Prostate gland (tissue), 2 donors: ENCODE data around the gene MIF. TPM values are rescaled to one million over a fixed set of nuclear protein-coding genes. Genes with fewer than 3 reads are reported as not detected.
"Not testable (repeated sequence)": the region's sequence is repeated elsewhere in the genome, so short reads cannot be mapped to it uniquely, and the experiment has no call there.

Experiments
- DNase-seq: peaks from one replicate; pipeline ENCODE4 v3.0.0-alpha.2; 2019; ENCODE audit warnings: low spot score
- H3K27ac ChIP-seq, 2 donors: fragments of 200-600 bp; sonication (generic); 2 replicates each; pipeline ENCODE4 v1.5.1; 2017 to 2019
- H3K27me3 ChIP-seq: fragments of 200-600 bp; sonication (generic); replicated peaks from 2 replicates; pipeline ENCODE4 v1.5.1; 2019; ENCODE audit not compliant: insufficient read depth
- H3K36me3 ChIP-seq, 2 donors: fragments of 200-600 bp; sonication (generic); 1 replicate in 1 of 2; 2 replicates in 1 of 2; pipeline versions ENCODE4 v1.5.1 to v1.8.1; 2017 to 2019
- H3K4me1 ChIP-seq: fragments of 200-600 bp; sonication (generic); replicated peaks from 2 replicates; pipeline ENCODE4 v1.5.1; 2019
- H3K4me3 ChIP-seq, 2 donors: fragments of 200-600 bp; sonication (generic); 2 replicates each; pipeline ENCODE4 v1.5.1; 2017 to 2019
- H3K9me3 ChIP-seq: fragments of 200-600 bp; sonication (generic); 2 replicates; pipeline ENCODE4 v1.5.1; 2017
- POLR2A ChIP-seq: fragments of 450-650 bp; IDR thresholded peaks from one replicate; pipeline ENCODE4 v1.6.1; 2016; ENCODE audit warnings: antibody characterized with exemption, mild to moderate bottlenecking
- POLR2AphosphoS5 ChIP-seq: sonication (generic); formaldehyde crosslinking; IDR thresholded peaks from one replicate; pipeline ENCODE4 v1.6.1; 2017; ENCODE audit warnings: antibody characterized with exemption
- WGBS: methylation state at CpG from one replicate; pipeline ENCODE4 v1.1.5; 2018; 5-methylcytosine and 5-hydroxymethylcytosine counted together
- intact Hi-C: fragments of 100-400 bp; cut with DNase I; formaldehyde crosslinking; loops from one replicate; pipeline ENCODE4 v1.14.2; 2022
- total RNA-seq, 2 donors: library from RNA; depleted of rRNA; stranded (reverse); fragments of >200 nt; gene quantifications; one replicate each; pipeline ENCODE4 v1.1.0, GENCODE V29; 2016
- TF ChIP-seq, protein P1 (sequence below), 4 experiments: fragments of 200-600 bp in 2 of 4; fragments of 450-650 bp in 2 of 4; sonication (generic) in 2 of 4; IDR thresholded peaks; 1 replicate in 3 of 4; 2 replicates in 1 of 4; pipeline ENCODE4 v1.5.1; 2016 to 2019; ENCODE audit warnings: antibody characterized with exemption in 4 of 4, mild to moderate bottlenecking in 2 of 4, moderate library complexity in 2 of 4

MIF gene
- total RNA-seq, 2 donors from 2014 or later = 501 to 587 TPM

- DNase-seq = peak; percentile 95
- Histone ChIP-seq H3K4me1 (no peaks in the 10 kb centered on the region), H3K27me3 (no peaks in the 10 kb centered on the region), H3K36me3 (no peaks in the 10 kb centered on the region), H3K27ac (peak within 1 kb of the TSS; percentile 87 to 89), H3K4me3 (peak within 1 kb of the TSS; percentile 45 to 51), H3K9me3 (no peaks in the 10 kb centered on the region)
- intact Hi-C loops = loop anchor here (5.0 kb wide), 1 partner anchor 326 kb away; no protein-coding TSS in a partner anchor
- 0% methylated on average over 32 of the region's 60 CpGs for WGBS
- peak; percentile 83 for TF ChIP-seq POLR2A
- TF ChIP-seq, protein P1, sequence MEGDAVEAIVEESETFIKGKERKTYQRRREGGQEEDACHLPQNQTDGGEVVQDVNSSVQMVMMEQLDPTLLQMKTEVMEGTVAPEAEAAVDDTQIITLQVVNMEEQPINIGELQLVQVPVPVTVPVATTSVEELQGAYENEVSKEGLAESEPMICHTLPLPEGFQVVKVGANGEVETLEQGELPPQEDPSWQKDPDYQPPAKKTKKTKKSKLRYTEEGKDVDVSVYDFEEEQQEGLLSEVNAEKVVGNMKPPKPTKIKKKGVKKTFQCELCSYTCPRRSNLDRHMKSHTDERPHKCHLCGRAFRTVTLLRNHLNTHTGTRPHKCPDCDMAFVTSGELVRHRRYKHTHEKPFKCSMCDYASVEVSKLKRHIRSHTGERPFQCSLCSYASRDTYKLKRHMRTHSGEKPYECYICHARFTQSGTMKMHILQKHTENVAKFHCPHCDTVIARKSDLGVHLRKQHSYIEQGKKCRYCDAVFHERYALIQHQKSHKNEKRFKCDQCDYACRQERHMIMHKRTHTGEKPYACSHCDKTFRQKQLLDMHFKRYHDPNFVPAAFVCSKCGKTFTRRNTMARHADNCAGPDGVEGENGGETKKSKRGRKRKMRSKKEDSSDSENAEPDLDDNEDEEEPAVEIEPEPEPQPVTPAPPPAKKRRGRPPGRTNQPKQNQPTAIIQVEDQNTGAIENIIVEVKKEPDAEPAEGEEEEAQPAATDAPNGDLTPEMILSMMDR (IDR thresholded peaks at IDR 0.05) = peak in 3 of 4 experiments; percentile 23 to 55 (median 53)
- peak; percentile 95 for TF ChIP-seq POLR2AphosphoS5
Observed at GRCh38 chr22:23857606-23858483, 36.3 kb upstream of the MIF start, which contains the start of gene SLC2A11. Gene SLC2A11, plus strand, starts transcription at chr22:23857875. Its CDS starts 125 bp downstream, at chr22:23858000.

DNA sequence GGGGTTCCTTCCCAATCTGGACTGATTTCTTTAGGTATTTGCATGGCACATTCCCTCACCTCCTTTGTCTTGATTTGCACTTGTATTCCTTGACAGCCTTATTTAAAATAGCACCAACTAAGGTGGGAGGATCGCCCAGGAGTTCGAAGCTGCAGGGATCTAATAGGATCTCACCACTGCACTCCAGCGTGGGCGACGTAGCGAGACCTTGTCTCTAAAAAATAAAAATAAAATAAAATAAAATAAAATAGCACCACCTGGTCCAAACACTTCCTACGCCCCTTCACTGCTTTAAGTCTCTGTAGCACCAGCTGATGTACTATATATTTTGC, 35.7 kb upstream of the MIF start:
- TF ChIP-seq, protein P1 (IDR thresholded peaks at IDR 0.05) = peak in 1 of 4 experiments; percentile 13
- TF ChIP-seq POLR2A = no peak
- no peak for TF ChIP-seq POLR2AphosphoS5
- no peak overlapping the region for H3K27ac ChIP-seq
- WGBS = 55% methylated on average over 7 of the region's 7 CpGs

DNA sequence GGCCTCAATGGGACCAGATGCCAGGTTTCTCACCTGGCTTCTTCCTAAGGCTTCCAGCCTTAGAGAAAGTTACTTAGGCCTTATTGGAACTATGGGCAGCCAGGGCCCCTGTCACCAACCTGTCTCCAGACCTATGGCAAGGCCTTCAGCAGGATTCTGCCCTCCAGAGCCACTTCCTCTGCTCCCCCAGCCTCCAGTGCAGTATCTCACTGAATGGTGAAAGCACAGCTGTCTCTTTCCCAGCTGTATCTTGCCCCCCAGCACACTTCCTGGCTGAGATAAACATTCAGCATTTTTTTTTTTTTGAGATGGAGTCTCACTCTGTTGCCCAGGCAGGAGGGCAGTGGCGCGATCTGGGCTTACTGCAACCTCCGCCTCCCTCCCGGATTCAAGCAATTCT, 35.0 kb upstream of the MIF start:
- Histone ChIP-seq H3K27ac (no peak overlapping the region), H3K27me3 (no peaks in the 10 kb centered on the region), H3K4me3 (no peak overlapping the region), H3K4me1 (no peaks in the 10 kb centered on the region), H3K36me3 (no peaks in the 10 kb centered on the region), H3K9me3 (no peaks in the 10 kb centered on the region)
- intact Hi-C loops = loop anchor here (5.0 kb wide), 1 partner anchor 327 kb away; no protein-coding TSS in a partner anchor
- WGBS = 96% methylated on average over 4 of the region's 4 CpGs
- TF ChIP-seq, protein P1 (IDR thresholded peaks at IDR 0.05) = no peak
- TF ChIP-seq POLR2AphosphoS5 = no peak
- no peak for TF ChIP-seq POLR2A
- no peak for DNase-seq

More for the DNA sequence above, 35.7 kb upstream of the MIF start:
- Histone ChIP-seq H3K36me3 (no peaks in the 10 kb centered on the region), H3K4me3 (peak overlapping the region; percentile 45 to 51), H3K9me3 (no peaks in the 10 kb centered on the region), H3K27me3 (no peaks in the 10 kb centered on the region), H3K4me1 (no peaks in the 10 kb centered on the region)
- DNase-seq = no peak
- intact Hi-C loops = loop anchor here (5.0 kb wide), 1 partner anchor 326 kb away; no protein-coding TSS in a partner anchor

DNA sequence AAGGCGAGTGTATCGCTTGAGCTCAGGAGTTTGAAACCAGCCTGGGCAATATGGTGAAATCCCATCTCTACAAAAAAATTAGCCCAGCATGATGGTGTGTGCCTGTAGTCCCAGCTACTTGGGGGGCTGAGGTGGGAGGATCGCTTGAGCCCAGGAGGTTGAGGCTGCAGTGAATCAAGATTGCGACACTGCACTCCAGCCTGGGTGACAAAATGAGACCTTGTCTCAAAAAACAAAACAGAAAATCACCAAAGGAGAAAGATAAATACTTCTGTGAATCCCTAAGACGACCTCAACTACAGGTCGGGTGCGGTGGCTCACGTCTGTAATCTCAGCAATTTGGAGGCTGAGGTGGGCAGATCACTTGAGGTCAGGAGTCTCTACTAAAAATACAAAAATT, 34.0 kb upstream of the MIF start:
- H3K4me1 ChIP-seq, H3K9me3 ChIP-seq, intact Hi-C loops, DNase-seq, H3K4me3 ChIP-seq, H3K36me3 ChIP-seq, H3K27ac ChIP-seq, H3K27me3 ChIP-seq: not testable (repeated sequence)
- WGBS = 97% methylated on average over 8 of the region's 8 CpGs

DNA sequence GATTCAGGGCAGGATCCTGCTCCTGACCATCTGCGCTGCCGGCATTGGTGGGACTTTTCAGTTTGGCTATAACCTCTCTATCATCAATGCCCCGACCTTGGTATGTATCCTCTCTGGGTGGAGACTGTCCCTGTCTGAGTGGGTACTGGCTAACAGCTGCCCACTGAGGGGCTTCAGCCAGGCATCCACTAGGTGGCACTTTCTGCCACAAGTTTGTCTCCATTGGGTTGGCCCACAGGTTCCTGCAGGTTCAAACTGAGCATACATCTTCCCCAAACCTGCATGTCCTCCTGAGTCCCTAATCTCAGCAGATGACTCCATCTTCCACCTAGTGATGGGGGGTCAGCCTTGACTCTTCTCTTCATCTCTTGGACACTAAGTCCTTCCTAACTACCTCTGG, 32.1 kb upstream of the MIF start:
- H3K4me3 ChIP-seq = no peak overlapping the region
- DNase-seq = peak; percentile 27
- H3K36me3 ChIP-seq = no peaks in the 10 kb centered on the region
- intact Hi-C loops = no loop called here
- no peak for TF ChIP-seq POLR2A
- TF ChIP-seq POLR2AphosphoS5 = no peak
- TF ChIP-seq, protein P1 (IDR thresholded peaks at IDR 0.05) = peak in 3 of 4 experiments; percentile 31 to 69 (median 33)
- H3K27me3 ChIP-seq = no peaks in the 10 kb centered on the region
- no peak overlapping the region for H3K27ac ChIP-seq
- H3K9me3 ChIP-seq = no peaks in the 10 kb centered on the region
- H3K4me1 ChIP-seq = no peaks in the 10 kb centered on the region
- WGBS = 79% methylated on average over 3 of the region's 3 CpGs

DNA sequence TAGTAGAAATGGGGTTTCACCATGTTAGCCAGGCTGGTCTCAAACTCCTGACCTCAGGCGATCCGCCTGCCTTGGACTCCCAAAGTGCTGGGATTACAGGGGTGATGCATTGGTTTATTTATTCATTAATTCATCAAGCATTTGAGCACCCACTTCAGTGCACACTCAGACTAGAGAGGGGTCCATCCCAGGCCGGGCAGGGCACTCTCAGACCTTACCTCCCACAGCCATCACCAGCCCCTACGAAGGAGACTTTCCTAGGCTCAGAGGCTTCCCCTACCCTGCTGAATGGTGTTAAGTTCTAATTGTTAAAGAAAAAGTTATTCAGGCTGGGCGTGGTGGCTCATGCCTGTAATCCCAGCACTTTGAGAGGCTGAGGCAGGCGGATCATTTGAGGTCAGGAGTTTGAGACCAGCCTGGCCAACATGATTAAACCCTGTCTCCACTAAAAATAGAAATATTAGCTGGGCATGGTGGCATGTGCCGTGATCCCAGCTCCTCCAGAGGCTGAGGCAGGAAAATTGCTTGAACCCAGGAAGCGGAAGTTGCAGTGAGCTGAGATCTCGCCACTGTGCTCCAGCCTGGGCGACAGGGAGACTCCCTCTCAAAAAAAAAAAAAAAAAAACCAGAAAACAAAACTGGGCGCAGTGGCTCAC, 29.6 kb upstream of the MIF start:
- 86% methylated on average over 11 of the region's 11 CpGs for WGBS
- DNase-seq = not testable (repeated sequence)

More for the DNA sequence above, 29.6 kb upstream of the MIF start:
- H3K4me1 ChIP-seq, H3K9me3 ChIP-seq, H3K4me3 ChIP-seq, H3K27me3 ChIP-seq, H3K27ac ChIP-seq, intact Hi-C loops, H3K36me3 ChIP-seq: not testable (repeated sequence)
